ENCODE measurements around the gene KIAA1328. TPM values are rescaled to one million over a fixed set of nuclear protein-coding genes. Genes with fewer than 3 reads are reported as not detected.

KIAA1328 gene
- total and polyA plus RNA-seq, 8 donors = 8.4 to 27.6 (median 22.9) TPM

DNA sequence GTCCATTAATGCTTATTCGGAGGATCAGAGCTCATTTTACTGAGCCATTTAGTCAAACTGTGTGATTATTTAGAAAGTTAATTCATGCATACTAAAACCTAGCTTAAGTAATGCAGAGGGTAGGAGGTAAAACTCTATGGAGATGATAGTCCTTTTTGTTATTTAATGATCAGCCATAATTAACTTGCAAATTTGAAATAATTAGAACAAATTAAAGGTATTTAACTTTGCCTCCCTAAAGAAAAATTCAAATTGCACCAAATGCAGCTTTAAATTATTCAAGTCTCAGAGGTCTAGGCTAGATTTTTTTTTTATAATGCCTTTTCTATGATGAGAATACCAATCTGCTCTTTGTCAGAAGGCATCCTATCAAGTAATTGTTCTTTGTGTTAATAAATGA lies 310.9 kb downstream of the KIAA1328 start:
- no peaks in the 10 kb centered on the region for H3K27me3 ChIP-seq
- ATAC-seq = no peak
- TF ChIP-seq, protein P1, sequence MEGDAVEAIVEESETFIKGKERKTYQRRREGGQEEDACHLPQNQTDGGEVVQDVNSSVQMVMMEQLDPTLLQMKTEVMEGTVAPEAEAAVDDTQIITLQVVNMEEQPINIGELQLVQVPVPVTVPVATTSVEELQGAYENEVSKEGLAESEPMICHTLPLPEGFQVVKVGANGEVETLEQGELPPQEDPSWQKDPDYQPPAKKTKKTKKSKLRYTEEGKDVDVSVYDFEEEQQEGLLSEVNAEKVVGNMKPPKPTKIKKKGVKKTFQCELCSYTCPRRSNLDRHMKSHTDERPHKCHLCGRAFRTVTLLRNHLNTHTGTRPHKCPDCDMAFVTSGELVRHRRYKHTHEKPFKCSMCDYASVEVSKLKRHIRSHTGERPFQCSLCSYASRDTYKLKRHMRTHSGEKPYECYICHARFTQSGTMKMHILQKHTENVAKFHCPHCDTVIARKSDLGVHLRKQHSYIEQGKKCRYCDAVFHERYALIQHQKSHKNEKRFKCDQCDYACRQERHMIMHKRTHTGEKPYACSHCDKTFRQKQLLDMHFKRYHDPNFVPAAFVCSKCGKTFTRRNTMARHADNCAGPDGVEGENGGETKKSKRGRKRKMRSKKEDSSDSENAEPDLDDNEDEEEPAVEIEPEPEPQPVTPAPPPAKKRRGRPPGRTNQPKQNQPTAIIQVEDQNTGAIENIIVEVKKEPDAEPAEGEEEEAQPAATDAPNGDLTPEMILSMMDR (IDR thresholded peaks at IDR 0.05) = no peak
- no peaks in the 10 kb centered on the region for H3K36me3 ChIP-seq
- DNase-seq = no peak
- H3K27ac ChIP-seq = no peak overlapping the region
- peaks cover 0 to 12% of the 10 kb centered on the region in 2 donors for H3K9me3 ChIP-seq
- intact Hi-C loops (cut with DNase I) = no loop called here
- no peak overlapping the region for H3K4me3 ChIP-seq
- no peaks in the 10 kb centered on the region for H3K4me1 ChIP-seq

DNA sequence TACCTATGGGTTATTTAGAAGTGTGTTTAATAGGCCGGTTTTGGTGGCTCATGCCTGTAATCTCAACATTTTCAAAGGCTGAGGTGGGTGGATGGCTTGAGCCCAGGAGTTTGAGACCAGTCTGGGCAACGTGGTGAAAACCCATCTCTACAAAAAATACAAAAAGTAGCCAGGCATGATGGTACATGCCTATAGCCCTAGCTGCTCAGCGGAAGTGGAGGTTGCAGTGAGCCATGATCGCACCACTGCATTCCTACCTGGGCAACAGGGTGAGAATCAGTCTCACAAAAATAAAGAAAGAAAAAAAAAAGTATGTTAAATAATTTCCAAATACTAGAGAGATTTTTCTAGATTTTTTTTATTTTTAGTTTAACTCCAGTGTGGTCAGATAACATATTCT lies 316.0 kb downstream of the KIAA1328 start:
- ATAC-seq (no peak), DNase-seq (no peak)
- intact Hi-C loops (cut with DNase I) = no loop called here
- Histone ChIP-seq H3K4me3 (no peak overlapping the region), H3K9me3 (peaks cover 0 to 2% of the 10 kb centered on the region in 2 donors), H3K36me3 (no peaks in the 10 kb centered on the region), H3K27me3 (no peaks in the 10 kb centered on the region), H3K27ac (no peak overlapping the region), H3K4me1 (no peaks in the 10 kb centered on the region)
- TF ChIP-seq, protein P1 (IDR thresholded peaks at IDR 0.05) = no peak

DNA sequence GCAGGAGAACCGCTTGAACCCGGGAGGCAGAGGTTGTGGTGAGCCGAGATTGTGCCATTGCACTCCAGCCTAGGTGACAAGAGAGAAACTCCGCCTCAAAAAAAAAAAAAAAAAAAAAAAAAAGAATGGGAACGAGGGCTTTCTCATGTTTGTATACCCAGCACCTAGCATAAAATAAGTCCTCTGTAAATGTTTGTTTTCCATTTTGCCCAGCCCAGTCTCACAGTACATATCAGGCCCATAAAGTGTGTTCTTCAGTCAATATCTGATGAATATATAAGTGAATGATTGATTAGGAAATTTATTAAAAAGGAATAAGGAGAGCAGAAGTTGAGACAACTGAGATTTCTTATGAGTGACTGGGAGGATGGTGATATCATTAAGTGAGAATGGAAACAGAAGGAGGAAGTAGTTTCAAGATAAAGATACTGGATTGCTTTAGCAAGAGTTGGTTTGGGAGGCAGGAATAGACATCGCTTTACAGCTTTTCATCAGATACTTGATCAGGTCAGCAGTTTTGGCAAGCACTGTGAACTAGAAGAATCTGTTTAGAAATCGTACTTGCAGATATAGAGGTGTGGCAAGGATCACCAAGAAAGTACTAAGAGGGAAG lies 327.5 kb downstream of the KIAA1328 start:
- Histone ChIP-seq H3K4me1 (no peaks in the 10 kb centered on the region), H3K36me3 (no peaks in the 10 kb centered on the region), H3K4me3 (no peak overlapping the region), H3K27ac (no peak overlapping the region), H3K27me3 (no peaks in the 10 kb centered on the region), H3K9me3 (no peaks in the 10 kb centered on the region)
- intact Hi-C loops (cut with DNase I) = no loop called here
- DNase-seq = no peak
- TF ChIP-seq, protein P1 (IDR thresholded peaks at IDR 0.05) = no peak
- no peak for ATAC-seq

DNA sequence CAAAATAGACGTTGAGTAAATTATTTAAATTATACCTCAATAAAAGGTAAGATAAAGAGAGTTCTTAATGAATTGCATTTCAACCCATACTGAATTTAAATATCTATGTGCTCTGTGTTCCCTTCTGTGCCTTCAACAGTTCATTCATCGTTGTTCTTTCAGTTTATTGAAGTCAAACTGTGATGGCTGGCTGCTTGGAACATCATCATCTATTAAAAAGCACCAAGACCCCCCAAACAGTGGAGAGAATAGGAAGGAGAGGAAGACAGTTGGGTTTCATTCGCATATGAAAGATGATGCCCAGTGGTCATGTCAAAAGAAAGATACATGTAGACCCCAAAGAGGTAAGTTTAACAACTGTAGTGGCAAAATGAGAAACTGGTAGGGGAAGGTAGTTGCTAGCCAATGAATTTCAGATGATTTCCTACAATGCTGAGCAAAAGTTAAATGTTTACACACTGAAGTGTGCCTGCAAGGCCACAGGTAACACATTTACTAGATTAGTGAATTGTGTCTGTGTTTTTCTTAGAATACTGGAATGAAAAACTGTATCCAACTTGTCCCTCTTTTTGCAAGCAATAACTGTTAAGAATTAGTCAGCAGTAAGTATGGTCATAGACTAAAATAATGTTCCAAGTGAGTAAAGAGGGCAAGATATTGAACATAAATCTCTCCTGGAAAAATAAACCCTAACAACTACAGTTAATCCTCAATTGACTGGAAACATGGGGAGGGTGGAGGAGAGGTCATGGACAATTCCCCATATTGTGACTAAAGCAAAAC lies 331.3 kb downstream of the KIAA1328 start:
- no peaks in the 10 kb centered on the region for H3K9me3 ChIP-seq
- H3K27ac ChIP-seq = no peak overlapping the region
- H3K27me3 ChIP-seq = no peaks in the 10 kb centered on the region
- no peak for ATAC-seq
- DNase-seq = no peak
- no peaks in the 10 kb centered on the region for H3K4me1 ChIP-seq
- H3K36me3 ChIP-seq = no peaks in the 10 kb centered on the region
- H3K4me3 ChIP-seq = no peak overlapping the region
- TF ChIP-seq, protein P1 (IDR thresholded peaks at IDR 0.05) = no peak
- intact Hi-C loops (cut with DNase I) = no loop called here

DNA sequence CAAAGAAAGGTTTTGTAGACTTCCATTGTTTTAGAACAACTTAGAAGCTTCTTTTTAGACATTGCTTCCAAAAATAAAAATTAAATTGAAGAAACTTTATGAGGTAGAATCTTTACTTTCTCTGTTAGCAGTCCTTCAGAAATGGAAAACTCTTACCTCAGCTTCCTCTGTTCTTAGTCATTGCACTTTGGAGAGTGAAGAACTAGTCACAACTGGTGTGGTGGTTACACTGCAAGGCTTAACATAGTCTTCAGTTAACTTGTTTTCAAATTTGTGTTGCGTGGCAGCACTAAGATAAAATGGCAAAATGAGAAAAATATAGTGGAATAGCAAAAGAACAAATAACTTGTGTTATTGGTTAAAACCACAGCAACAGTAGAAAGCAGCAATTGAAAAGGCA lies 332.6 kb downstream of the KIAA1328 start:
- Histone ChIP-seq H3K27me3 (no peaks in the 10 kb centered on the region), H3K9me3 (no peaks in the 10 kb centered on the region), H3K4me1 (no peaks in the 10 kb centered on the region), H3K4me3 (no peak overlapping the region), H3K27ac (no peak overlapping the region), H3K36me3 (no peaks in the 10 kb centered on the region)
- no peak for ATAC-seq
- DNase-seq = no peak
- TF ChIP-seq, protein P1 (IDR thresholded peaks at IDR 0.05) = no peak
- intact Hi-C loops (cut with DNase I) = no loop called here

Measured in left lung (tissue), 10 donors.